IMR-90 (cell line): Measurements from ENCODE around the gene NAPA. TPM values are rescaled to one million over a fixed set of nuclear protein-coding genes. Genes with fewer than 3 reads are reported as not detected.

ENCODE experiments used
- ATAC-seq: fragments of 200-7000 bp; cut with Tn5 transposase; 2 replicates; pipeline ENCODE4 v1.9.1; 2020; ENCODE audit warnings: low read depth, mild to moderate bottlenecking, moderate library complexity
- BruUV-seq: library from RNA; stranded (reverse); fragments of 400-500 nt; replicated peaks from 2 replicates; lab custom pipeline; 2021; lab: Mats Ljungman, UMichigan
- CTCF ChIA-PET: fragments of 300-600 bp; formaldehyde crosslinking; extraction: SDS; loops from one replicate; lab custom pipeline; 2021; ENCODE audit warnings: antibody characterized with exemption; lab: Yijun Ruan, JAX
- POLR2A ChIA-PET: fragments of 300-600 bp; sonication (Branson Sonifier 250); formaldehyde crosslinking; loops from one replicate; lab custom pipeline; 2022; ENCODE audit warnings: antibody characterized with exemption; ENCODE audit not compliant: unreplicated experiment; lab: Charles Lee
- DNase-seq: peaks from one replicate; pipeline ENCODE4 v3.0.0; 2013
- H2AFZ ChIP-seq: replicated peaks from 2 replicates; pipeline ENCODE3; 2013; ENCODE audit warnings: low read length, mild to moderate bottlenecking; ENCODE audit not compliant: poor library complexity
- H2AK5ac ChIP-seq: 2 replicates; pipeline ENCODE4 v1.6.1; 2013; ENCODE audit warnings: low read depth, low read length, inconsistent platforms
- H2AK9ac ChIP-seq: replicated peaks from 2 replicates; pipeline ENCODE3; 2013; ENCODE audit warnings: mild to moderate bottlenecking, low read depth, low read length, moderate library complexity; ENCODE audit not compliant: poor library complexity
- H2BK120ac ChIP-seq: 2 replicates; pipeline ENCODE4 v1.6.1; 2013; ENCODE audit warnings: low read depth, low read length, inconsistent platforms
- H2BK15ac ChIP-seq: 3 replicates; pipeline ENCODE4 v1.6.1; 2013; ENCODE audit warnings: low read depth, low read length, inconsistent platforms
- H2BK20ac ChIP-seq: 2 replicates; pipeline ENCODE4 v1.6.1; 2013; ENCODE audit warnings: low read depth, mild to moderate bottlenecking, inconsistent platforms, low read length, moderate library complexity
- H2BK5ac ChIP-seq: 2 replicates; pipeline ENCODE4 v1.6.1; 2013; ENCODE audit warnings: mild to moderate bottlenecking, low read depth, low read length, inconsistent platforms; ENCODE audit not compliant: poor library complexity, severe bottlenecking
- H3K14ac ChIP-seq: replicated peaks from 2 replicates; pipeline ENCODE4 v1.6.1; 2013; ENCODE audit warnings: low read depth, low read length, inconsistent platforms
- H3K18ac ChIP-seq: 2 replicates; pipeline ENCODE4 v1.6.1; 2013; ENCODE audit warnings: low read depth, low read length, control low read depth
- H3K23ac ChIP-seq: 2 replicates; pipeline ENCODE4 v1.6.1; 2013; ENCODE audit warnings: low read depth, low read length, inconsistent platforms
- H3K27ac ChIP-seq: 2 replicates; pipeline ENCODE4 v1.5.1; 2013; ENCODE audit warnings: mild to moderate bottlenecking, control low read depth, low read length; ENCODE audit not compliant: insufficient read depth
- H3K27me3 ChIP-seq: 2 replicates; pipeline ENCODE4 v1.6.1; 2013; ENCODE audit warnings: low read length; ENCODE audit not compliant: control insufficient read depth, insufficient read depth
- H3K36me3 ChIP-seq: 2 replicates; pipeline ENCODE4 v1.6.1; 2013; ENCODE audit warnings: low read length, mixed read lengths; ENCODE audit not compliant: control insufficient read depth, insufficient read depth
- H3K4ac ChIP-seq: 2 replicates; pipeline ENCODE4 v1.6.1; 2013; ENCODE audit warnings: low read depth, low read length, inconsistent platforms
- H3K4me1 ChIP-seq: 2 replicates; pipeline ENCODE4 v1.6.1; 2013; ENCODE audit warnings: low read length, mixed read lengths; ENCODE audit not compliant: control insufficient read depth, insufficient read depth
- H3K4me2 ChIP-seq: 2 replicates; pipeline ENCODE4 v1.6.1; 2013; ENCODE audit warnings: low read depth, mild to moderate bottlenecking, control low read depth, low read length, moderate library complexity
- H3K4me3 ChIP-seq: 2 replicates; pipeline ENCODE4 v1.5.1; 2013; ENCODE audit warnings: low read depth, mild to moderate bottlenecking, control low read depth, low read length, moderate library complexity; ENCODE audit not compliant: insufficient read depth
- H3K56ac ChIP-seq: 2 replicates; pipeline ENCODE4 v1.6.1; 2013; ENCODE audit warnings: low read length, inconsistent platforms; ENCODE audit not compliant: insufficient read depth; ENCODE audit errors: extremely low read depth
- H3K79me1 ChIP-seq, 2 experiments: 2 replicates each; pipeline ENCODE4 v1.6.1; 2013; ENCODE audit warnings: low read length in 2 of 2, inconsistent platforms in 1 of 2, low read depth in 1 of 2
- H3K9ac ChIP-seq: 2 replicates; pipeline ENCODE4 v1.6.1; 2013; ENCODE audit warnings: low read depth, low read length, control low read depth
- H3K9me1 ChIP-seq: 2 replicates; pipeline ENCODE4 v1.6.1; 2013; ENCODE audit warnings: low read length, inconsistent platforms; ENCODE audit not compliant: insufficient read depth
- H3K9me3 ChIP-seq: 2 replicates; pipeline ENCODE4 v1.6.1; 2013; ENCODE audit warnings: low read length; ENCODE audit not compliant: control insufficient read depth, insufficient read depth
- H4K20me1 ChIP-seq: 2 replicates; pipeline ENCODE4 v1.6.1; 2013; ENCODE audit warnings: low read length, inconsistent platforms; ENCODE audit not compliant: insufficient read depth
- H4K5ac ChIP-seq: 2 replicates; pipeline ENCODE4 v1.6.1; 2013; ENCODE audit warnings: mild to moderate bottlenecking, low read depth, low read length, control low read depth
- H4K8ac ChIP-seq, 2 experiments: 2 replicates each; pipeline ENCODE4 v1.6.1; 2013; ENCODE audit warnings: low read depth in 2 of 2, low read length in 2 of 2, control low read depth in 1 of 2, inconsistent platforms in 1 of 2
- H4K91ac ChIP-seq: 2 replicates; pipeline ENCODE4 v1.6.1; 2013; ENCODE audit warnings: low read depth, low read length, inconsistent platforms; ENCODE audit not compliant: insufficient read depth
- BHLHE40 ChIP-seq: fragments of 150-350 bp; IDR thresholded peaks from 2 replicates; pipeline ENCODE4 v1.6.1; 2016; ENCODE audit warnings: mild to moderate bottlenecking, low read depth, low read length
- CHD1 ChIP-seq: IDR thresholded peaks from 2 replicates; pipeline ENCODE4 v1.6.1; 2012; ENCODE audit warnings: low read depth, low read length, improper control_type of control experiment
- FOS ChIP-seq: fragments of 150-350 bp; IDR thresholded peaks from 2 replicates; pipeline ENCODE4 v1.6.1; 2016; ENCODE audit warnings: low read depth, low read length
- MAZ ChIP-seq: IDR thresholded peaks from 2 replicates; pipeline ENCODE4 v1.6.1; 2012; ENCODE audit warnings: low read depth, mild to moderate bottlenecking, low read length, improper control_type of control experiment, moderate library complexity, borderline replicate concordance
- MXI1 ChIP-seq: IDR thresholded peaks from 2 replicates; pipeline ENCODE4 v1.6.1; 2012; ENCODE audit warnings: low read depth, mild to moderate bottlenecking, low read length, moderate library complexity, borderline replicate concordance
- NFE2L2 ChIP-seq: fragments of 150-350 bp; IDR thresholded peaks from 2 replicates; pipeline ENCODE4 v1.6.1; 2016; ENCODE audit warnings: low read depth, mild to moderate bottlenecking, low read length
- RAD21 ChIP-seq: IDR thresholded peaks from 2 replicates; pipeline ENCODE4 v1.6.1; 2012; ENCODE audit warnings: low read length, improper control_type of control experiment
- RCOR1 ChIP-seq: IDR thresholded peaks from 2 replicates; pipeline ENCODE4 v1.6.1; 2012; ENCODE audit warnings: mild to moderate bottlenecking, low read length, improper control_type of control experiment; ENCODE audit not compliant: insufficient replicate concordance
- RFX5 ChIP-seq: IDR thresholded peaks from 2 replicates; pipeline ENCODE4 v1.8.0; 2012; ENCODE audit warnings: low read depth, mild to moderate bottlenecking, low read length, moderate library complexity
- SMC3 ChIP-seq: fragments of 150-350 bp; IDR thresholded peaks from 2 replicates; pipeline ENCODE4 v1.6.1; 2016; ENCODE audit warnings: low read depth, mild to moderate bottlenecking, antibody characterized with exemption, low read length, moderate library complexity
- WGBS, 2 experiments: methylation state at CpG; one replicate each; pipeline versions ENCODE4 v1.1.5 to v1.1.7; 2013; ENCODE audit warnings: missing lambda C conversion rate in 2 of 2; ENCODE audit not compliant: insufficient read length in 1 of 2; ENCODE audit errors: extremely low coverage in 2 of 2; 5-methylcytosine and 5-hydroxymethylcytosine counted together
- dilution Hi-C: fragments of 300-500 bp; cut with HindIII; formaldehyde crosslinking; loops from one replicate; pipeline ENCODE4 v1.14.3; 2018; ENCODE audit warnings: low sequenced_read_pairs; ENCODE audit not compliant: unreplicated experiment
- in situ Hi-C: fragments of 300-500 bp; cut with MboI; formaldehyde crosslinking; loops from 3 replicates; pipeline ENCODE4 v1.14.3; 2019; ENCODE audit warnings: low sequenced_read_pairs, inconsistent platforms, mixed read lengths
- intact Hi-C: fragments of 100-400 bp; cut with micrococcal nuclease; formaldehyde crosslinking; loops from 2 replicates; pipeline ENCODE4 v1.10.0; 2022
- polyA plus RNA-seq, 3 experiments: library from polyadenylated mRNA; depleted of rRNA; stranded (reverse); fragments of >200 nt; gene quantifications; 2 replicates each; pipeline ENCODE4 v1.2.3, GENCODE V29; 2012; ENCODE audit warnings: low replicate concordance in 1 of 3
- total RNA-seq: library from RNA; depleted of rRNA; stranded (reverse); fragments of >200 nt; gene quantifications from 2 replicates; pipeline ENCODE4 v1.2.3, GENCODE V29; 2012
- TF ChIP-seq, protein P1 (sequence below): fragments of 150-350 bp; IDR thresholded peaks from 2 replicates; pipeline ENCODE4 v1.6.1; 2017; ENCODE audit warnings: mild to moderate bottlenecking, antibody characterized with exemption, low read length, low read depth
- TF ChIP-seq, protein P2 (sequence below): fragments of 150-350 bp; IDR thresholded peaks from 2 replicates; pipeline ENCODE4 v1.6.1; 2016; ENCODE audit warnings: low read depth, mild to moderate bottlenecking, low read length, moderate library complexity, borderline replicate concordance
- TF ChIP-seq, protein P3 (sequence below): conservative IDR thresholded peaks from 2 replicates; pipeline ENCODE4 v1.5.1; 2012; ENCODE audit warnings: mild to moderate bottlenecking, low read depth, low read length, improper control_type of control experiment

The NAPA gene
- total and polyA plus RNA-seq, 2 of the 4 experiments (the other 2 are of a cell fraction) = 76.4 to 126 TPM

GRCh38 chr19:47471733-47472457, 43.0 kb downstream of the NAPA start, which contains the start of gene SLC8A2:
Gene SLC8A2, minus strand, starts transcription at chr19:47471893. Its CDS starts 5,490 bp downstream, at chr19:47466403.
- Histone ChIP-seq H2BK15ac (no peak within 1 kb of the TSS), H4K20me1 (no peaks in the 10 kb centered on the region; the same call in 1 of the 2 replicates), H3K4me3 (no peak within 1 kb of the TSS), H3K56ac (no peak within 1 kb of the TSS), H3K18ac (no peak within 1 kb of the TSS), H3K36me3 (no peaks in the 10 kb centered on the region), H3K23ac (no peak within 1 kb of the TSS), H3K14ac (no peak within 1 kb of the TSS), H2BK5ac (no peak within 1 kb of the TSS), H3K27ac (no peak within 1 kb of the TSS), H2AK5ac (no peak within 1 kb of the TSS), H3K27me3 (peaks cover 49% of the 10 kb centered on the region), H3K4me2 (peak within 1 kb of the TSS; percentile 3; the same call in 1 of the 2 replicates), H2BK120ac (no peak within 1 kb of the TSS), H2AK9ac (no peak within 1 kb of the TSS), H2BK20ac (no peak within 1 kb of the TSS), H3K9ac (no peak within 1 kb of the TSS), H3K4me1 (no peaks in the 10 kb centered on the region), H3K9me1 (no peaks in the 10 kb centered on the region), H2AFZ (no peak within 1 kb of the TSS), H4K91ac (no peak within 1 kb of the TSS), H3K79me1 (no peaks in the 10 kb centered on the region), H4K8ac (no peak within 1 kb of the TSS), H3K4ac (no peak within 1 kb of the TSS), H3K9me3 (peaks cover 4% of the 10 kb centered on the region; the same call in 1 of the 2 replicates), H4K5ac (no peak within 1 kb of the TSS)
- ChIA-PET CTCF (interaction anchor here (2.1 kb wide), 1 partner anchor 12 kb away, joined by 12 read pairs; the partner anchor contains the start of gene KPTN), POLR2A (no interaction called here)
- peak; percentile 77 for DNase-seq
- ATAC-seq = peak; percentile 95
- BruUV-seq = no TSS peak
- no CpG with 5 or more reads among the region's 29 CpGs for WGBS, 2 experiments
- TF ChIP-seq RAD21 (no peak), FOS (no peak), CHD1 (no peak), RCOR1 (peak; percentile 23), MAZ (peak; percentile 96), SMC3 (no peak), MXI1 (peak; percentile 65; the same call in 1 of the 2 replicates), RFX5 (no peak), BHLHE40 (no peak), NFE2L2 (no peak)
- TF ChIP-seq, protein P1, sequence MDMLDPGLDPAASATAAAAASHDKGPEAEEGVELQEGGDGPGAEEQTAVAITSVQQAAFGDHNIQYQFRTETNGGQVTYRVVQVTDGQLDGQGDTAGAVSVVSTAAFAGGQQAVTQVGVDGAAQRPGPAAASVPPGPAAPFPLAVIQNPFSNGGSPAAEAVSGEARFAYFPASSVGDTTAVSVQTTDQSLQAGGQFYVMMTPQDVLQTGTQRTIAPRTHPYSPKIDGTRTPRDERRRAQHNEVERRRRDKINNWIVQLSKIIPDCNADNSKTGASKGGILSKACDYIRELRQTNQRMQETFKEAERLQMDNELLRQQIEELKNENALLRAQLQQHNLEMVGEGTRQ = no peak
- TF ChIP-seq, protein P2, sequence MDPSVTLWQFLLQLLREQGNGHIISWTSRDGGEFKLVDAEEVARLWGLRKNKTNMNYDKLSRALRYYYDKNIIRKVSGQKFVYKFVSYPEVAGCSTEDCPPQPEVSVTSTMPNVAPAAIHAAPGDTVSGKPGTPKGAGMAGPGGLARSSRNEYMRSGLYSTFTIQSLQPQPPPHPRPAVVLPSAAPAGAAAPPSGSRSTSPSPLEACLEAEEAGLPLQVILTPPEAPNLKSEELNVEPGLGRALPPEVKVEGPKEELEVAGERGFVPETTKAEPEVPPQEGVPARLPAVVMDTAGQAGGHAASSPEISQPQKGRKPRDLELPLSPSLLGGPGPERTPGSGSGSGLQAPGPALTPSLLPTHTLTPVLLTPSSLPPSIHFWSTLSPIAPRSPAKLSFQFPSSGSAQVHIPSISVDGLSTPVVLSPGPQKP = no peak
- TF ChIP-seq, protein P3, sequence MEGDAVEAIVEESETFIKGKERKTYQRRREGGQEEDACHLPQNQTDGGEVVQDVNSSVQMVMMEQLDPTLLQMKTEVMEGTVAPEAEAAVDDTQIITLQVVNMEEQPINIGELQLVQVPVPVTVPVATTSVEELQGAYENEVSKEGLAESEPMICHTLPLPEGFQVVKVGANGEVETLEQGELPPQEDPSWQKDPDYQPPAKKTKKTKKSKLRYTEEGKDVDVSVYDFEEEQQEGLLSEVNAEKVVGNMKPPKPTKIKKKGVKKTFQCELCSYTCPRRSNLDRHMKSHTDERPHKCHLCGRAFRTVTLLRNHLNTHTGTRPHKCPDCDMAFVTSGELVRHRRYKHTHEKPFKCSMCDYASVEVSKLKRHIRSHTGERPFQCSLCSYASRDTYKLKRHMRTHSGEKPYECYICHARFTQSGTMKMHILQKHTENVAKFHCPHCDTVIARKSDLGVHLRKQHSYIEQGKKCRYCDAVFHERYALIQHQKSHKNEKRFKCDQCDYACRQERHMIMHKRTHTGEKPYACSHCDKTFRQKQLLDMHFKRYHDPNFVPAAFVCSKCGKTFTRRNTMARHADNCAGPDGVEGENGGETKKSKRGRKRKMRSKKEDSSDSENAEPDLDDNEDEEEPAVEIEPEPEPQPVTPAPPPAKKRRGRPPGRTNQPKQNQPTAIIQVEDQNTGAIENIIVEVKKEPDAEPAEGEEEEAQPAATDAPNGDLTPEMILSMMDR = no peak
- dilution Hi-C loops = no loop called here
- intact Hi-C loops = no loop called here
- in situ Hi-C loops = no loop called here
